GM18505 (cell line): Measurements from ENCODE around the gene TREH.
"Not testable (repeated sequence)": the region's sequence is repeated elsewhere in the genome, so short reads cannot be mapped to it uniquely, and the experiment has no call there.

Experiments used
- ATAC-seq: cut with Tn5 transposase; IDR thresholded peaks from one replicate; pipeline ENCODE4 v1.9.1; 2021; ENCODE audit not compliant: unreplicated experiment
- POLR2A ChIP-seq: IDR thresholded peaks from 4 replicates; pipeline ENCODE4 v1.6.1; 2011; ENCODE audit warnings: borderline replicate concordance; ENCODE audit not compliant: insufficient read depth, insufficient read length; ENCODE audit errors: extremely low read depth

Gene TREH

DNA sequence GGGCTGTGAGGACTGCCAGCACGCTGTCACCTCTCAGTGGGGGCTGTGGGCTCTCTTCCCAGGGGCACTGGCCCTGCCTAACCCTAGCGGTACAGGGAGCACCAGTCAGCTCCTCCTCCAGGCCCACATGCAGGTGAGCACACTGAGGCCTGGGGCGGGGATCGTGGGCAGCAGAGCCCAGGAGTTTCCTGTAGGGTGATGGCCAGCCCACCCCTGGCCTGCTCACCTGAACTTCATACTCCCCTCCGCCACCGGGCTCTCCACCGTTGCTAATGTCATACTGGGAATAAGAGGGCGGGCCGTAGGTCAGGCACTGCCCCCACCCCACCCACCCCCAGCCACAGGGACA, 10.0 kb upstream of the TREH start:
- no peak for TF ChIP-seq POLR2A
- ATAC-seq: peak; percentile 10

DNA sequence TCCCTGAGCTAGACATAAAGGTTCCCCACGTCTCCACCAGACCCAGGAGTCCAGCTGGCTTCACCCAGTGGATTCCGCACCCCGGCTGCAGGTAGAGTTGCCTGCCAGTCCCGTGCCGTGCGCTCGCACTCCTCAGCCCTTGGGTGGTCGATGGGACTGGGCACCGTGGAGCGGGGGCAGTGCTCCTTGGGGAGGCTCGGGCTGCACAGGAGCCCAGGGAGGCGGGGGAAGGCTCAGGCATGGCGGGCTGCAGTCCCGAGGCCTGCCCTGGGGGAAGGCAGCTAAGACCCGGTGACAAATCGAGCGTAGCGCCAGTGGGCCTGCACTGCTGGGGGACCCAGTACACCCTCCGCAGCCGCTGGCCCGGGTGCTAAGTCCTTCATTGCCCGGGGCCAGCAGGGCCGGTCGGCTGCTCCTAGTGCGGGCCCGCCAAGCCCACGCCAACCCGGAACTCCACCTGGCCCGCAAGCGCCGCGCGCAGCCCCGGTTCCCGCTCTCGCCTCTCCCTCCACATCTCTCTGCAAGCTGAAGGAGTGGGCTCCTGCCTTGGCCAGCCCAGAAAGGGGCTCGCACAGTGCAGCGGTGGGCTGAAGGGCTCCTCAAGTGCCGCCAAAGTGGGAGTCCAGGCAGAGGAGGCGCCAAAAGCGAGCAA, 9.5 kb upstream of the TREH start:
- no peak for ATAC-seq
- TF ChIP-seq POLR2A: no peak

DNA sequence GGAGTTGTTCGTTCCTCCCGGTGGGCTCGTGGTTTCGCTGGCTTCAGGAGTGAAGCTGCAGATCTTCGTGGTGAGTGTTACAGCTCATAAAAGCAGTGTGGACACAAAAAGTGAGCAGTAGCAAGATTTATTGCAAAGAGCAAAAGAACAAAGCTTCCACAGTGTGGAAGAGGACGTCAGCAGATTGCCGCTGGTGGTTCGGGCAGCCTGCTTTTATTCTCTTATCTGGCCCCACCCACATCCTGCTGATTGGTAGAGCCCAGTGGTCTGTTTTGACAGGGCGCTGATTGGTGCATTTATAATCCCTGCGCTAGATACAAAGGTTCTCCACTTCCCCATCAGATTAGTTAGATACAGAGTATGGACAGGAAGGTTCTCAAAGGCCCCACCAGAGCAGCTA, 8.9 kb upstream of the TREH start:
- not testable (repeated sequence) for ATAC-seq

DNA sequence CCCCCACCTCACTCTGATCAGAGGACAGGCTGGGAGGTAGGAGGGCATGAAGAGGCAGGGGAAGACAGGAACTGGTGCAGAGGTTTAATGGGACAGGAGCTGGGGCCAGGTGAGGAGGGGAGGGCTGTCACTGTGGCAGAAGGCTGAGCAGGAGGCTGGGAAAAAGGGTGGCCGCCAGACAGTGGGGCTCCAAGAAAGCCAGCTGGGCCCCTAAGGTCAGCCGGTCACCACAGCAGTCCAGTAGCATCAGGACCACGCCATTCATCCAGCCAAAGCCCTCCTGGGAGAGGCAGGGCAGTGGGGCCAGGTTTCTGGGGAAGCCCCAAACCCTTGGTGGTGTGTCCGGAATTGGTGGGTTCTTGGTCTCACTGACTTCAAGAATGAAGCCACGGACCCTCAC, 8.5 kb upstream of the TREH start:
- ATAC-seq: no peak
- TF ChIP-seq POLR2A: no peak

DNA sequence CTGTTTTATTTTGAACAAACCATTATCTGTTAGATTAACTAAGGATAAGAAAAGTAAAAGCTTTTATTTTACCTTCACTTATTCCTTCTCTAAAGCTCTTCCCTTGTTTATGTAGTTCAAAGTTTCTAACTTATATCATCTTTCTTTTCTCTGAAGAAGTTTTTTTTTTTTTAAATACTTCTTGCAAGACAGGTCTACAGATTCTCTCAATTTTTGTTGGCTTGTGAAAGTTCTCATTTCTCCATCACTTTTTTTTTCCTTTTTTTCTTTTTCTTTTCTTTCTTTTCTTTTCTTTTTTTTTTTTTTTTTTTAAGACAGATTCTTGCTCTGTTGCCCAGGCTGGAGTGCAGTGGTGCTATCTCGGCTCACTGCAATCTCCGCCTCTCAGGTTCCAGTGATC, 4.7 kb upstream of the TREH start:
- TF ChIP-seq POLR2A: no peak
- ATAC-seq: no peak

DNA sequence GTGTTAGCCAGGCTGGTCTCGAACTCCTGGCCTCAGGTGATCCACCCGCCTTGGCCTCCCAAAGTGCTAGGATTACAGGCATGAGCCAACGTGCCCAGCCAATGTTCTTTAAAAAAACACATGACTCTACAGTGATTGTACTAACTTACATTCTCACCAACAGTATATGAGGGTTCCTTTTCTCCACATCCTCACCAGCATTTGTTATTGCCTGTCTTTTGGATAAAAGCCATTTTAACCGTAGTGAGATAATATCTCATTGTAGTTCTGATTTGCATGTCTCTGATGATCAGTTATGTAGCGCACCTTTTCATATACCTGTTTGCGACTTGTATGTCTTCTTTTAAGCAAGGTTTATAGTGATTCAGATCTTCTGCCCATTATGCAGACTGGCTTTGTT, 3.5 kb upstream of the TREH start:
- not testable (repeated sequence) for ATAC-seq

DNA sequence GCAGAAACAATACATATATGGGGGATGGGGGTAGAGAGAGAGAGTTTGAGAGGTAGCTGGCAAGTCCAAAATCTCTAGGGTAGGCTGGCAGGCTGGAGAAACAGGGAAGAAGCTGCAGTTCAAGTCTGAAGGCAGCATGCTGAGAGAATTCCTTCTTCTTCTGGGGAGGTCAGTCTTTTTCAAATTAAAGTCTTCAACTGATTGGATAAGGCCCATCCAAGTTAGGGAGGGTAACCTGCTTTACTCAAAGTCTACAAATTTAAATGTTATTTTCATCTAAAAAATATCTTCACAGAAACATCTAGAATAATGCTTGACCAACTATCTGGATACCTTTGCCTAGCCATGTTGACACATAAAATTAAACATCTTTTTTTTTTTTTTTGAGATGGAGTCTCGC, 2.9 kb upstream of the TREH start:
- TF ChIP-seq POLR2A: no peak
- no peak for ATAC-seq

DNA sequence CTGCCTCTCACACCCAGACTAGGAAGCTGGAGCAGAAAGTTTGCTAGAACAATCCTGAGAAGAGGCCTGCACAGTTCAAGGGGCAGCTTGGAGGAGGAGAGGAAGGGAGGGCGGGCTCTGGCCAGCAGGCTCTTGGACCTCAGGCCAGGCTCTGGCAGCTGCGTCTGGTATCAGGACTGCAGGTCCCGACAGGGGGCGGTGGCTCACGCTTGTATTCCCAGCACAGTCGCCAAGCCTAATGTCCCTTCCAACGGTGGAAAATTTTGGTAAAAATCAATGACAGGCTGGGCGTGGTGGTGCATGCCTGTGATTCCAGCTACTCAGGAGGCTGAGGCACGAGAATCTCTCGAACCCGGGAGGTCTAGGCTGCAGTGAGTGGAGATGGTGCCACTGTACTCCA, 542 bp downstream of the TREH start:
- not testable (repeated sequence) for ATAC-seq

DNA sequence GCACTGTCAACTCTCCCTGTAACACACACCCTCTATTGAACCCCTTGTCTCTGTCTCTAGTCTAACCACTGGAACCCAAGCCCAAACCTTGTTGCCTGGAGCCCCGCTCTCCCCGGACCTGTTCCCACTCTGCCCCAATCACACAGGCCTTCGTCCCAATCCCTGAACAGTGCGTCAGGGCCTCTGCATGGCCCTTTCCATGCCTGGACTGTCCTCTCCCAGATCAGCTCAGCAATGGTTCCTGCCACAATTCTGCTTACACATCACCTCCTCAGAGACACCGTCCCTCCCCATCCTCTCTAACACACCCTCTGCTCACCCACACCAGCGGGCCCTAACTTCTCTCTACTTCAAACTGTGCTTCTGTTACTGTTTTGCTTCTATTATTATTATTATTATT, 1.5 kb downstream of the TREH start:
- TF ChIP-seq POLR2A: no peak
- ATAC-seq: no peak

DNA sequence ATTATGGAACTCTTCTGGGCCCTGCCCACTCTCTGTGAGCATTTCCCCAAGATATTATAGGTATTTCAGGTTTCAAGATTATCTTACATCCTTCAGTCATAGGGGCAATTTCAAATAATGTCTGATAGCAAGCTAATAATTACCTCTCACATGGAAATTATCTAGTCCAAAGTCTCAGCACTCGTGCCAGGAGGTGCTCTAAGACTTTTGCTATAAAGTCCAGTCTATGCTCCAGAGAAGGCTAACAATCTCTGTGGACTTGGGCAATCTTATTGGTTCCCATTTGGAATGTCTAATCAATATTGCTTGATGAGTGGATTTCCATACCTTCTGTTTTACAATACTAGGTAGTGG, 5.4 kb downstream of the TREH start:
- TF ChIP-seq POLR2A: no peak
- no peak for ATAC-seq

DNA sequence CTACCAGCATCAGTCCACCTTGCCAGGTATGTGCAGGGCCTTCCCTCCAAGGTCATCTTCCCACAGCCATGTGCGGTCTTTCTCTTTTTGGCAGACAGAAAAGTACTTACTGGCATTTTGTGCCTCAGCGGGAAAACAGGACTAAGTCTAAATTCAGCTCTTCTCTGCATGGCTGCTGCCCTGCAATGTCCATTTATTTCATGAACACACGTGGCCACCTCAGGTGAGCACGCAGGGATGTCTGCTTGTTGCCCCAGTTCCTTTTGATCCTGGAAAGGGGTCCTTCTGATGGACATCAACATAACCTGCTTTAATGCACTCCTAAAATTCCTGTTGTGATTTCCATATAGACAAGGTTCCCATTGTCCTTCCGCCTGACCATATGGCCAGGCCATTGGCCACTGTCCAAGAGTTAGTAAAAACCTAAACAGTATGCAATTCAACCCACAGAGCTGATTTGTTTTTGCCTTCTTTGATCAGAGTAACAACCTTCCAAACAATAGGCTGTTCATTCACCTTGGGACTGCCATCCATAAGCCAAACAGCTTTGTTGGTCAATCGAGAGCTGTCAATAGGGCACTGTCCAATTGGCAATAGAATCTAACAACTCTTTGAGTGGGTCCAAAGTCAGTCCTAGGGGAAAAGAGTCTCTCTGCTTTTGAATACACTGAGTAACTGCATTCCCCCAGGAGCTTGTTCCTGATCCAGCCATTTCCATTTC, 5.9 kb downstream of the TREH start:
- no peak for ATAC-seq
- TF ChIP-seq POLR2A: no peak

DNA sequence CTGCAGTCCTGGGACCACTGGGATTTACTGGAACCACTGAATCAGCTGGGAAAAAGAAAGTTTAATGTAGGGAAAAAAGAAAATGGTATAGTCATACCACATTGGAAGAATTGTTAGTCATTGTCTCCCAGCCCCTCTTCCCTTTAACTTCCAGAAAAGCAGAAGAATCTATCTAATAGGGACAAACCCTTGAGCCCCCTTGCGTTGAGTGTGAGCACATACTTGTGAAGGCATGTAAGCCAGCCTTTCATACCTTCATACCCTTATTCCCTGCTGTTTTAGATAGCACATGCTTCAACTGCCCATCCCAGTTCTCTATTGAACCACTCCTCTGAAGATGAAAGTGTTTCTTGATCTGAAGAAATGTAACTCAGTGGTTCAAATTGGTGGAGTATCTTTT, 6.6 kb downstream of the TREH start:
- TF ChIP-seq POLR2A: no peak

DNA sequence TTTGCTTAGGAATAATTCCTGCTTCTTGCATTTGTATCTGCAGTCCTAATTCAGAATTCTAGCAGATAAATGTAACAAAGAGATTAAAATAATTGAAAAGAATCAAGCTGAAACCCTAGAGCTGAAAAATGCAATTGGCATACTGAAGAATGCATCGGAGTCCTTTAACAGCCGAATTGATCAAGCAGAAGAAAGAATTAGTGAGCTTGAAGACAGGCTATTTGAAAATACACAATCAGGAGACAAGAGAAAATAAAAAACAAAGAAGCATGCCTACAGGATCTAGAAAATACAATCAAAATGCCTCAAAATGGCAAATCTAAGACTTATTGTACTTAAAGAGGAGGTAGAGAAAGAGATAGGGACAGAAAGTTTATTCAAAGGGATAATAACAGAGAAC, 8.2 kb downstream of the TREH start:
- ATAC-seq: no peak
- TF ChIP-seq POLR2A: no peak

More for the DNA sequence above, 6.6 kb downstream of the TREH start:
- ATAC-seq: no peak

DNA sequence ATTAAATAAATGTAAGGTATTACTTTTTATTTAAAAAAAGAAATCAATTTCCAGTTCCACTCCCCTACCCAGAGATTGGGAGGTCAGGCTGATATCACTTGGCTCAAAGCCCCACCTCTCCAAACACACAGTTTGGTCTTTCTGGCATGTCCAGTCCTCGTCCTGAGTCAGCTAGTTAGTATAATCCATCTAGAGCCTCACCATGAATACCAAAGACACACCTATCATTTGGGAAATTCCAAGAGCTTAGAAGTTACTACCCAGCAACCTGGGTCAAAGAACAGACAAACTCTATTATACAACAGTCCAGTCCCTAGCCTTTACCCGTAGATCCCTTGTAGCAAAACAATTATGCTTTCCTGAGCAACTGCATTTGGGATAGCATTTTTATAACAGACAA, 9.4 kb downstream of the TREH start:
- TF ChIP-seq POLR2A: no peak
- no peak for ATAC-seq

DNA sequence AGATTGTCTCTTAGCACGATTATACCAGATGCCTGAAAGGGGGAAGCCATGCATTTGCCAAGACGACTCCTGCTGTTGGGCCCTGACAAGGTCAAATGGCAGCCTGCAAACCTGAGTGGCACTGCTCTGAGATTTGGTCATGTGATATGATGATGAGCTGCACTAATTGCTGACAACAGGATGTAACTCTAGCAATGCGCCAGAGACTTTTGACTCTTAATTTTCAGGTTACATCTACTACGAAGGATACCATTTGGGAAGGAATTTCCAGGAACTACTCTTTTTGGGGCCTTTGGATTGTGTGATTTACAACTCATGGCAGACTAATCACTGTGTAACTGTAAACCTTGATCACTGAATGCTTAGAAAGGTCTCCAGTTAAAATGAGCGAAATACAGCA, 13.1 kb downstream of the TREH start:
- no peak for ATAC-seq
- TF ChIP-seq POLR2A: no peak
